ENCODE results near the gene ABHD16A.

ABHD16A gene

GRCh38 chr6:31664790-31665500, 38.2 kb downstream of the ABHD16A start, which contains the start of gene GPANK1:
TSS of gene GPANK1 (minus strand) at chr6:31664997. CDS start at chr6:31664478, 519 bp downstream.
- Histone ChIP-seq H3K27ac (peak within 1 kb of the TSS; percentile 99), H3K27me3 (ENCODE audit: insufficient read depth, low read depth, severe bottlenecking) (no peaks in the 10 kb centered on the region), H3K4me3 (ENCODE audit: low read depth, low read length) (peak within 1 kb of the TSS; percentile 79), H3K36me3 (peaks cover 70% of the 10 kb centered on the region), H3K9me3 (ENCODE audit: severe bottlenecking) (no peaks in the 10 kb centered on the region)
- no peak for TF ChIP-seq CTCF (IDR thresholded peaks at IDR 0.05; ENCODE audit: low read depth, low read length)
- peak; percentile 96 for DNase-seq

DNA sequence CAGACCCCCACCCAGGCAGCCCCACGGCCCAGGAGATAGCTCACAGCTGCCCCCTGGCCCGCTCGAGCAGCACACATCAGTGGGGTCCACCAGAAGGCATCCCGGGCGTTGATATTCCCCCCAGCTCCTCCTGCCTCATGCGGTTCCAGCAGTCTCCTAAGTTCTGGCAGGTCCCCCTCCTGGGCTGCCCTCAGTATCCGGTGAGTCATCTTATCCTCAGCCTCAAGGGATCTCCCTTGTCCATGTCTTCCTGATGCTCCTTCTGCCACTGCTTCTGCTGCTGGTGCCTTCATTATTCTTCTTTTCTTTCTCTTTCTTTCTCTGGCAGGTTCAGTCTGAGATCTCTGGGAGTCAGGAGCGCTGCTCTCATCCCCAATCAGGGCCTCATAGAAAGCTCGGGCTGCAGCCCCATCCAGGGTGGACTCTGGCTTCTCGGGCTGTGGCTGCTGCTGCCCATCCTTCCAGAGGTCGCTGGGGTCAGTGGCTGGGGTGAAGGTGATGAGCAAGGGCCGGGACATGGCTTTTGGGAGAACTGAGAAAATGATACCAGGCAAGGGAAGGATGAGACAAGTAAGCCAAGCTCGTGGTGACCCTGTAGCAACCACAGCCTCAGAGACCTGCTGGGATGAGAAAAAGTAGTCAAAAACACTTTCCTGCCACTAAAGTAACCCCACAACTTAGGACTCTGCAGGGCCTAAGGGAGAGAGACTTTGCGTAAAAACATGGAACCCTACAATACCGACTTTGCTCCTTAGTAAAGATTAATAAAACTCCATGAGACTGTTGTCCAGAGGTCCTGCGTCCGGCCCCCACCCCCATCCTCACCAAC, 38.9 kb downstream of the ABHD16A start:
- no peaks in the 10 kb centered on the region for H3K9me3 ChIP-seq (ENCODE audit: severe bottlenecking)
- TF ChIP-seq CTCF (IDR thresholded peaks at IDR 0.05; ENCODE audit: low read depth, low read length) = no peak
- no peaks in the 10 kb centered on the region for H3K27me3 ChIP-seq (ENCODE audit: insufficient read depth, low read depth, severe bottlenecking)
- peaks cover 70% of the 10 kb centered on the region for H3K36me3 ChIP-seq
- DNase-seq = no peak
- peak overlapping the region; percentile 99 for H3K27ac ChIP-seq
- H3K4me3 ChIP-seq (ENCODE audit: low read depth, low read length) = peak overlapping the region; percentile 79

GRCh38 chr6:31663126-31663960, 39.8 kb downstream of the ABHD16A start:
- Histone ChIP-seq H3K9me3 (ENCODE audit: severe bottlenecking) (no peaks in the 10 kb centered on the region), H3K36me3 (peaks cover 67% of the 10 kb centered on the region), H3K27me3 (ENCODE audit: insufficient read depth, low read depth, severe bottlenecking) (no peaks in the 10 kb centered on the region), H3K4me3 (ENCODE audit: low read depth, low read length) (peak overlapping the region; percentile 79; the same call in 1 of the 2 replicates), H3K27ac (peak overlapping the region; percentile 99)
- TF ChIP-seq CTCF (IDR thresholded peaks at IDR 0.05; ENCODE audit: low read depth, low read length) = no peak
- DNase-seq = no peak

GRCh38 chr6:31662124-31662723, 40.9 kb downstream of the ABHD16A start:
- no peak for DNase-seq
- Histone ChIP-seq H3K36me3 (peaks cover 65% of the 10 kb centered on the region), H3K27me3 (ENCODE audit: insufficient read depth, low read depth, severe bottlenecking) (no peaks in the 10 kb centered on the region), H3K27ac (no peak overlapping the region; the same call in 1 of the 2 replicates), H3K4me3 (ENCODE audit: low read depth, low read length) (no peak overlapping the region), H3K9me3 (ENCODE audit: severe bottlenecking) (no peaks in the 10 kb centered on the region)
- no peak for TF ChIP-seq CTCF (IDR thresholded peaks at IDR 0.05; ENCODE audit: low read depth, low read length)

Measured in WERI-Rb-1 (cell line).